ENCODE results near the gene SMAP2. TPM values are rescaled to one million over a fixed set of nuclear protein-coding genes. Genes with fewer than 3 reads are reported as not detected.

Gene SMAP2
- total RNA-seq, 3 donors from 2014 or later (not counting 1 experiment from before 2014, with no cell fraction given): 95.0 to 136 (median 127) TPM

GRCh38 chr1:40438391-40439015 lies 65.0 kb downstream of the SMAP2 start:
- intact Hi-C loops (cut with micrococcal nuclease): loop anchor here (1.0 kb wide), 1 partner anchor 294 kb away; no protein-coding TSS in a partner anchor
- no peak overlapping the region for H3K4me3 Mint-ChIP-seq
- TF ChIP-seq CTCF (IDR thresholded peaks at IDR 0.05): peak; percentile 78
- Histone ChIP-seq H3K4me1 (ENCODE audit: control insufficient read depth, insufficient read depth, low read length) (no peaks in the 10 kb centered on the region), H3K27me3 (ENCODE audit: control insufficient read depth, insufficient read depth, low read length) (no peaks in the 10 kb centered on the region), H3K27ac (ENCODE audit: low read length) (no peak overlapping the region), H3K36me3 (ENCODE audit: control insufficient read depth, insufficient read depth, low read length) (no peaks in the 10 kb centered on the region), H3K4me3 (ENCODE audit: low read length) (no peak overlapping the region), H3K9me3 (ENCODE audit: control insufficient read depth, insufficient read depth, low read length) (no peaks in the 10 kb centered on the region)
- DNase-seq (peak in 1 of 2 donors; percentile 67), ATAC-seq (peak; percentile 62 to 69 (median 66))
- H3K27me3 Mint-ChIP-seq (ENCODE audit: low read depth in 2 of 2): no peaks in the 10 kb centered on the region
- H3K36me3 Mint-ChIP-seq: no peaks in the 10 kb centered on the region
- H3K4me1 Mint-ChIP-seq: peaks cover 0 to 7% of the 10 kb centered on the region in 2 donors
- 74% methylated on average over 3 of the region's 3 CpGs for WGBS (ENCODE audit: insufficient coverage)
- H3K9me3 Mint-ChIP-seq: no peaks in the 10 kb centered on the region
- H3K27ac Mint-ChIP-seq: no peak overlapping the region

GRCh38 chr1:40439247-40439646 lies 65.7 kb downstream of the SMAP2 start:
- ATAC-seq (no peak), DNase-seq (no peak)
- Histone ChIP-seq H3K4me3 (ENCODE audit: low read length) (no peak overlapping the region), H3K9me3 (ENCODE audit: control insufficient read depth, insufficient read depth, low read length) (no peaks in the 10 kb centered on the region), H3K4me1 (ENCODE audit: control insufficient read depth, insufficient read depth, low read length) (no peaks in the 10 kb centered on the region), H3K27ac (ENCODE audit: low read length) (no peak overlapping the region), H3K36me3 (ENCODE audit: control insufficient read depth, insufficient read depth, low read length) (no peaks in the 10 kb centered on the region), H3K27me3 (ENCODE audit: control insufficient read depth, insufficient read depth, low read length) (no peaks in the 10 kb centered on the region)
- intact Hi-C loops (cut with micrococcal nuclease): no loop called here
- 92% methylated on average over 5 of the region's 5 CpGs for WGBS (ENCODE audit: insufficient coverage)
- no peaks in the 10 kb centered on the region for H3K27me3 Mint-ChIP-seq (ENCODE audit: low read depth in 2 of 2)
- H3K27ac Mint-ChIP-seq: no peak overlapping the region
- TF ChIP-seq CTCF (IDR thresholded peaks at IDR 0.05): no peak
- no peaks in the 10 kb centered on the region for H3K9me3 Mint-ChIP-seq
- H3K36me3 Mint-ChIP-seq: no peaks in the 10 kb centered on the region
- no peak overlapping the region for H3K4me3 Mint-ChIP-seq
- H3K4me1 Mint-ChIP-seq: peaks cover 0 to 7% of the 10 kb centered on the region in 2 donors

- H3K27ac ChIP-seq (ENCODE audit: low read length): peak within 1 kb of the TSS; percentile 75
- Mint-ChIP-seq H3K4me3 (peak within 1 kb of the TSS; percentile 90), H3K27ac (peak within 1 kb of the TSS; percentile 89 to 91), H3K9me3 (peaks cover 0 to 3% of the 10 kb centered on the region in 2 donors), H3K4me1 (peaks cover 20 to 24% of the 10 kb centered on the region in 2 donors), H3K36me3 (peaks cover 7% of the 10 kb centered on the region), H3K27me3 (ENCODE audit: low read depth in 2 of 2) (no peaks in the 10 kb centered on the region)
- H3K4me3 ChIP-seq (ENCODE audit: low read length): peak within 1 kb of the TSS; percentile 59
- peak; percentile 77 to 90 (median 89) for ATAC-seq
- no peaks in the 10 kb centered on the region for H3K36me3 ChIP-seq (ENCODE audit: control insufficient read depth, insufficient read depth, low read length)
- peaks cover 9% of the 10 kb centered on the region for H3K9me3 ChIP-seq (ENCODE audit: control insufficient read depth, insufficient read depth, low read length)
- intact Hi-C loops (cut with micrococcal nuclease): loop anchor here (1.0 to 10.0 kb wide), 3 partner anchors 27 to 55 kb away; partner anchors contain the start of genes EXO5 and ZFP69
- no peak for TF ChIP-seq CTCF (IDR thresholded peaks at IDR 0.05)
- peak; percentile 85 to 93 for DNase-seq
- WGBS (ENCODE audit: insufficient coverage): under 1% methylated on average over 64 of the region's 64 CpGs
- H3K4me1 ChIP-seq (ENCODE audit: control insufficient read depth, insufficient read depth, low read length): peaks cover 12% of the 10 kb centered on the region
- no peaks in the 10 kb centered on the region for H3K27me3 ChIP-seq (ENCODE audit: control insufficient read depth, insufficient read depth, low read length)
These were observed 76.4 kb downstream of the SMAP2 start, which contains the start of gene ZFP69B for GRCh38 chr1:40449684-40450494. TSS of gene ZFP69B (plus strand) at chr1:40450476. CDS start at chr1:40450962, 486 bp downstream.

Measured in natural killer cell (primary cell).